OCI-LY1 (cell line): ENCODE measurements around the gene SH3RF3.

ENCODE experiments used
- EZH2 ChIP-seq: fragments of 200-600 bp; sonication (generic), shearing (Covaris generic); IDR thresholded peaks from 2 replicates; pipeline ENCODE4 v1.8.0; 2017; ENCODE audit warnings: borderline replicate concordance, mixed run types, mild to moderate bottlenecking, antibody characterized with exemption, low read length, moderate library complexity, mixed read lengths
- TF ChIP-seq, protein P1 (sequence below): fragments of 200-600 bp; sonication (generic), shearing (Covaris generic); IDR thresholded peaks from 2 replicates; pipeline ENCODE4 v1.5.1; 2017; ENCODE audit warnings: mild to moderate bottlenecking, antibody characterized with exemption, low read length, moderate library complexity, mixed read lengths

GRCh38 chr2:109542384-109542783 lies 413.4 kb downstream of the SH3RF3 start:
- TF ChIP-seq, protein P1, sequence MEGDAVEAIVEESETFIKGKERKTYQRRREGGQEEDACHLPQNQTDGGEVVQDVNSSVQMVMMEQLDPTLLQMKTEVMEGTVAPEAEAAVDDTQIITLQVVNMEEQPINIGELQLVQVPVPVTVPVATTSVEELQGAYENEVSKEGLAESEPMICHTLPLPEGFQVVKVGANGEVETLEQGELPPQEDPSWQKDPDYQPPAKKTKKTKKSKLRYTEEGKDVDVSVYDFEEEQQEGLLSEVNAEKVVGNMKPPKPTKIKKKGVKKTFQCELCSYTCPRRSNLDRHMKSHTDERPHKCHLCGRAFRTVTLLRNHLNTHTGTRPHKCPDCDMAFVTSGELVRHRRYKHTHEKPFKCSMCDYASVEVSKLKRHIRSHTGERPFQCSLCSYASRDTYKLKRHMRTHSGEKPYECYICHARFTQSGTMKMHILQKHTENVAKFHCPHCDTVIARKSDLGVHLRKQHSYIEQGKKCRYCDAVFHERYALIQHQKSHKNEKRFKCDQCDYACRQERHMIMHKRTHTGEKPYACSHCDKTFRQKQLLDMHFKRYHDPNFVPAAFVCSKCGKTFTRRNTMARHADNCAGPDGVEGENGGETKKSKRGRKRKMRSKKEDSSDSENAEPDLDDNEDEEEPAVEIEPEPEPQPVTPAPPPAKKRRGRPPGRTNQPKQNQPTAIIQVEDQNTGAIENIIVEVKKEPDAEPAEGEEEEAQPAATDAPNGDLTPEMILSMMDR = no peak
- no peak for TF ChIP-seq EZH2
